ENCODE data around the gene TWF2. TPM values are rescaled to one million over a fixed set of nuclear protein-coding genes. Genes with fewer than 3 reads are reported as not detected.

The TWF2 gene
- polyA plus RNA-seq, 3 donors, result 141 to 199 (median 176) TPM

- peak overlapping the region; percentile 48 to 74 (median 72) for H3K4me3 ChIP-seq (replicated peaks in 1 of 3; ENCODE audit: low read depth in 2 of 3, low read length in 3 of 3)
- H3K9me3 ChIP-seq (replicated peaks in 1 of 2; ENCODE audit: control insufficient read depth in 1 of 2, insufficient read depth in 1 of 2, low read length in 2 of 2), result no peaks in the 10 kb centered on the region
- H3K27ac Mint-ChIP-seq, result peak overlapping the region; percentile 91 to 100 (median 95)
- peaks cover 51 to 58% of the 10 kb centered on the region in 2 donors for H3K4me1 ChIP-seq (ENCODE audit: control insufficient read depth in 1 of 2, insufficient read depth in 2 of 2, low read length in 2 of 2)
- peaks cover 37 to 48% of the 10 kb centered on the region in 2 donors for H3K36me3 Mint-ChIP-seq
- TF ChIP-seq, protein P1, sequence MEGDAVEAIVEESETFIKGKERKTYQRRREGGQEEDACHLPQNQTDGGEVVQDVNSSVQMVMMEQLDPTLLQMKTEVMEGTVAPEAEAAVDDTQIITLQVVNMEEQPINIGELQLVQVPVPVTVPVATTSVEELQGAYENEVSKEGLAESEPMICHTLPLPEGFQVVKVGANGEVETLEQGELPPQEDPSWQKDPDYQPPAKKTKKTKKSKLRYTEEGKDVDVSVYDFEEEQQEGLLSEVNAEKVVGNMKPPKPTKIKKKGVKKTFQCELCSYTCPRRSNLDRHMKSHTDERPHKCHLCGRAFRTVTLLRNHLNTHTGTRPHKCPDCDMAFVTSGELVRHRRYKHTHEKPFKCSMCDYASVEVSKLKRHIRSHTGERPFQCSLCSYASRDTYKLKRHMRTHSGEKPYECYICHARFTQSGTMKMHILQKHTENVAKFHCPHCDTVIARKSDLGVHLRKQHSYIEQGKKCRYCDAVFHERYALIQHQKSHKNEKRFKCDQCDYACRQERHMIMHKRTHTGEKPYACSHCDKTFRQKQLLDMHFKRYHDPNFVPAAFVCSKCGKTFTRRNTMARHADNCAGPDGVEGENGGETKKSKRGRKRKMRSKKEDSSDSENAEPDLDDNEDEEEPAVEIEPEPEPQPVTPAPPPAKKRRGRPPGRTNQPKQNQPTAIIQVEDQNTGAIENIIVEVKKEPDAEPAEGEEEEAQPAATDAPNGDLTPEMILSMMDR (IDR thresholded peaks at IDR 0.05), result no peak
- WGBS (ENCODE audit: insufficient coverage), result 30% methylated on average over 2 of the region's 8 CpGs
- H3K79me2 ChIP-seq (ENCODE audit: insufficient read depth, low read length), result peaks cover 64% of the 10 kb centered on the region
- DNase-seq, result no peak
- peak overlapping the region; percentile 38 for H2AFZ ChIP-seq (ENCODE audit: insufficient read depth, low read depth, low read length, poor library complexity, severe bottlenecking)
- peak overlapping the region; percentile 84 for H3K9ac ChIP-seq (ENCODE audit: insufficient read depth, low read length, poor library complexity, severe bottlenecking)
- H3K27me3 ChIP-seq (ENCODE audit: control insufficient read depth in 2 of 2, insufficient read depth in 2 of 2, low read length in 2 of 2), result no peaks in the 10 kb centered on the region
- H3K4me2 ChIP-seq (replicated peaks; ENCODE audit: extremely low read depth, low read length, poor library complexity, severe bottlenecking), result peak overlapping the region; percentile 79
- no peaks in the 10 kb centered on the region for H3K27me3 Mint-ChIP-seq (ENCODE audit: low read depth in 3 of 3)
- peak overlapping the region; percentile 85 to 94 for H3K4me3 Mint-ChIP-seq
- intact Hi-C loops (cut with micrococcal nuclease), result no loop called here
- peaks cover 35% of the 10 kb centered on the region in 2 donors for H3K36me3 ChIP-seq (replicated peaks in 1 of 2; ENCODE audit: control insufficient read depth in 1 of 2, insufficient read depth in 2 of 2, low read length in 2 of 2)
- peaks cover 0 to 5% (median 0%) of the 10 kb centered on the region in 7 donors for H3K9me3 Mint-ChIP-seq
- peaks cover 56% of the 10 kb centered on the region for H3K4me1 Mint-ChIP-seq
- H4K20me1 ChIP-seq (ENCODE audit: insufficient read depth, low read length), result peaks cover 35% of the 10 kb centered on the region
- peak overlapping the region; percentile 88 to 99 for H3K27ac ChIP-seq (ENCODE audit: low read depth in 1 of 2, low read length in 2 of 2)
Measured at GRCh38 chr3:52246264-52246620, 7.3 kb upstream of the TWF2 start.

DNA sequence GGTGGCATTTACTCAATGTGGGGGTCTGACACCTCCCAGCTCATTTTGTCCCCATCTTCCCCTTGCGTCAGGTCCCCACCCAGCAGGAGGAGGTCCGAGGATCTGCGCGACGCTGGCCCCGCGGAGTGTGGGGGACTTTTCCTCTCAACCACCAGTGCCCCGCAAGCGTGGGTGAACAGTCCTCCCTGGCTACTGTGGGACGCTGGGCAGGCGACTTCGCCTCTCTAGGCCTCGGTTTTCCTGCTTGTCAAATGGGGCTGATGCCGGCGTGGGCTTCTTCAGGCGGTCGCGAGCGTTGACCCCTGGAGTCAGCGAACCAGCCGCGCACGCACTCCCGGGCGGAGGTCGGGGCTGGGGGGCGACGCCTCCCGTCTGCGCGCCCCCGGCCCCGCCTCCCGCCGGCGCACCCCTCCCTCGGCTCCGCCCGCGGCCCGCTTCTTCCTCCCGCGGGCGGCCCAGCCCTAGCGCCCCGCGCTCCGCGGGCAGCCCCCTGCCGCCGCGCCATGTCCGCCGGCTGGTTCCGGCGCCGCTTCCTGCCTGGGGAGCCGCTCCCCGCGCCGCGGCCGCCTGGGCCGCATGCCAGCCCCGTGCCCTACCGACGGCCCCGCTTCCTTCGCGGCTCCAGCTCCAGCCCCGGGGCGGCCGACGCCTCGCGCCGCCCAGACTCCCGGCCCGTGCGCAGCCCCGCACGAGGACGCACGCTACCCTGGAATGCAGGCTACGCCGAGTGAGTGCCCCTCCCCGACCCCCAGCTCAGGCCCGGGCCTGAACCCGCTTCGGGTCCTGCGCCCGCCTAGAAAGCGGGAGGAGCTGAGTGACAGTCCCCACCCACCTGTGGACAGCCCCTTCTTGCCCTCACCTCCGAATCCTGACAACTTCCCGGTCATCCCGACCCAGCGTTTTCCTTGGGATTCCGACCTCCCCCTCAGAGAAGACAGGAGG lies 6.6 kb upstream of the TWF2 start, which contains the start of gene PPM1M:
PPM1M (plus strand) TSS at position 438 of the 942 bp plus-strand sequence; CDS start at position 504, 66 bp downstream.
- peaks cover 28 to 29% of the 10 kb centered on the region in 2 donors for H3K36me3 ChIP-seq (replicated peaks in 1 of 2; ENCODE audit: control insufficient read depth in 1 of 2, insufficient read depth in 2 of 2, low read length in 2 of 2)
- under 1% methylated on average over 94 of the region's 98 CpGs for whole genome bisulfite sequencing (ENCODE audit: insufficient coverage)
- Mint-ChIP-seq H3K36me3 (peaks cover 37 to 41% of the 10 kb centered on the region in 2 donors), H3K4me1 (peaks cover 61% of the 10 kb centered on the region), H3K27me3 (ENCODE audit: low read depth in 3 of 3) (no peaks in the 10 kb centered on the region), H3K9me3 (peaks cover 0 to 5% (median 0%) of the 10 kb centered on the region in 7 donors), H3K4me3 (peak within 1 kb of the TSS; percentile 85 to 94), H3K27ac (peak within 1 kb of the TSS; percentile 97 to 100 (median 99))
- intact Hi-C loops (cut with micrococcal nuclease), result no loop called here
- TF ChIP-seq, protein P1 (IDR thresholded peaks at IDR 0.05), result no peak
- peak within 1 kb of the TSS; percentile 79 for H3K4me2 ChIP-seq (replicated peaks; ENCODE audit: extremely low read depth, low read length, poor library complexity, severe bottlenecking)
- H3K9ac ChIP-seq (ENCODE audit: insufficient read depth, low read length, poor library complexity, severe bottlenecking), result peak within 1 kb of the TSS; percentile 84
- peak within 1 kb of the TSS; percentile 66 for H2AFZ ChIP-seq (ENCODE audit: insufficient read depth, low read depth, low read length, poor library complexity, severe bottlenecking)
- no peaks in the 10 kb centered on the region for H3K27me3 ChIP-seq (ENCODE audit: control insufficient read depth in 2 of 2, insufficient read depth in 2 of 2, low read length in 2 of 2)
- peaks cover 31% of the 10 kb centered on the region for H4K20me1 ChIP-seq (ENCODE audit: insufficient read depth, low read length)
- peak within 1 kb of the TSS; percentile 98 to 99 for H3K27ac ChIP-seq (ENCODE audit: low read depth in 1 of 2, low read length in 2 of 2)
- peaks cover 62% of the 10 kb centered on the region for H3K79me2 ChIP-seq (ENCODE audit: insufficient read depth, low read length)
- peak within 1 kb of the TSS; percentile 54 to 74 (median 72) for H3K4me3 ChIP-seq (replicated peaks in 1 of 3; ENCODE audit: low read depth in 2 of 3, low read length in 3 of 3)
- H3K4me1 ChIP-seq (ENCODE audit: control insufficient read depth in 1 of 2, insufficient read depth in 2 of 2, low read length in 2 of 2), result peaks cover 55 to 63% of the 10 kb centered on the region in 2 donors
- no peaks in the 10 kb centered on the region for H3K9me3 ChIP-seq (replicated peaks in 1 of 2; ENCODE audit: control insufficient read depth in 1 of 2, insufficient read depth in 1 of 2, low read length in 2 of 2)
- peak in 2 of 3 donors; percentile 64 for DNase-seq

Data from CD14-positive monocyte (primary cell).